Fibroblast of lung (primary cell): Measurements from ENCODE around the gene NPHP3.

Experiments
- EZH2 ChIP-seq: IDR thresholded peaks from 2 replicates; pipeline ENCODE4 v1.5.1; 2012; ENCODE audit warnings: low read length, control low read depth, mild to moderate bottlenecking; ENCODE audit errors: missing control alignments
- TF ChIP-seq, protein P1 (sequence below), 2 donors: IDR thresholded peaks in 1 of 2; conservative IDR thresholded peaks in 1 of 2; 1 replicate in 1 of 2; 2 replicates in 1 of 2; pipeline ENCODE4 v1.5.1; 2011 to 2012; ENCODE audit warnings: low read length in 2 of 2, control low read depth in 1 of 2, inconsistent platforms in 1 of 2, low read depth in 1 of 2, mild to moderate bottlenecking in 1 of 2

DNA sequence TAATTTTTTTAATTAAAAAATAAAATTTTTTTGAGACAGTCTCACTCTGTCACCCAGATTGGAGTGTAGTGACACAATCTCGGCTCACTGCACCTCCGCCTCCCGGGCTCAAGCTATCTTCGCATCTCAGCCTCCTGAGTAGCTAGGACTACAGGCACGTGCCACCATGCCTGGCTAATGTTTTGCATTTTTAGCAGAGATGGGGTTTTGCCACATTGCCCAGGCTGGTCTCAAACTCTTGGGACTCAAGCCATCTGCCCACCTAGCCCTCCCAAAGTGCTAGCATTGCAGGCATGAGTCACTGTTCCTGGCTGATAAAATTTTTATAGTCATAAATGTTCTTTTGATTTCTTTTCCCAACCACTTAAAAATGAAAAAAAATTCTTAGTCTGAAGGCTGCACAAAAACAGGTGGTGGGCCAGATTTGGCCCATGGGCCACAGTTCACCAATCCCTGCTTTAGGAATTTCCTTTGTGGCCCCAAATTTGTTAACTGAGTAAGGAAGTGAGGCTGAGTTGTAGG, 52.9 kb downstream of the NPHP3 start:
- TF ChIP-seq, protein P1, sequence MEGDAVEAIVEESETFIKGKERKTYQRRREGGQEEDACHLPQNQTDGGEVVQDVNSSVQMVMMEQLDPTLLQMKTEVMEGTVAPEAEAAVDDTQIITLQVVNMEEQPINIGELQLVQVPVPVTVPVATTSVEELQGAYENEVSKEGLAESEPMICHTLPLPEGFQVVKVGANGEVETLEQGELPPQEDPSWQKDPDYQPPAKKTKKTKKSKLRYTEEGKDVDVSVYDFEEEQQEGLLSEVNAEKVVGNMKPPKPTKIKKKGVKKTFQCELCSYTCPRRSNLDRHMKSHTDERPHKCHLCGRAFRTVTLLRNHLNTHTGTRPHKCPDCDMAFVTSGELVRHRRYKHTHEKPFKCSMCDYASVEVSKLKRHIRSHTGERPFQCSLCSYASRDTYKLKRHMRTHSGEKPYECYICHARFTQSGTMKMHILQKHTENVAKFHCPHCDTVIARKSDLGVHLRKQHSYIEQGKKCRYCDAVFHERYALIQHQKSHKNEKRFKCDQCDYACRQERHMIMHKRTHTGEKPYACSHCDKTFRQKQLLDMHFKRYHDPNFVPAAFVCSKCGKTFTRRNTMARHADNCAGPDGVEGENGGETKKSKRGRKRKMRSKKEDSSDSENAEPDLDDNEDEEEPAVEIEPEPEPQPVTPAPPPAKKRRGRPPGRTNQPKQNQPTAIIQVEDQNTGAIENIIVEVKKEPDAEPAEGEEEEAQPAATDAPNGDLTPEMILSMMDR (conservative IDR thresholded peaks at IDR 0.05 in 1 of 2, IDR thresholded peaks at IDR 0.05 in 1 of 2; ENCODE audit: low read depth in 1 of 2, low read length in 2 of 2), result no peak
- no peak for TF ChIP-seq EZH2
